CD4-positive, alpha-beta T cell (primary cell): ENCODE measurements around the gene ZNF609. TPM values are rescaled to one million over a fixed set of nuclear protein-coding genes. Genes with fewer than 3 reads are reported as not detected.

Experiments
- ATAC-seq: fragments of 200-7000 bp; cut with Tn5 transposase; one replicate; pipeline ENCODE4 v1.10.0; 2022; ENCODE audit warnings: mild to moderate bottlenecking; ENCODE audit not compliant: poor library complexity
- CTCF ChIA-PET: fragments of 350-600 bp; sonication (Branson Sonifier 250); formaldehyde crosslinking; loops from one replicate; lab custom pipeline; 2021; ENCODE audit warnings: antibody characterized with exemption, inconsistent platforms; lab: Charles Lee
- POLR2A ChIA-PET: fragments of 350-600 bp; sonication (Branson Sonifier 250); formaldehyde crosslinking; loops from one replicate; lab custom pipeline; 2021; ENCODE audit warnings: antibody characterized with exemption, inconsistent platforms; lab: Charles Lee
- DNase-seq, 14 experiments: peaks; one replicate each; pipeline ENCODE4 v3.0.0-alpha.2; 2013 to 2020; ENCODE audit warnings: mixed read lengths in 2 of 14
- H3K27ac ChIP-seq, 2 donors: one replicate each; pipeline versions ENCODE4 v1.5.1 to v1.7.0; 2013; ENCODE audit warnings: low read length in 2 of 2, low read depth in 1 of 2, mild to moderate bottlenecking in 1 of 2
- H3K27me3 ChIP-seq, 2 experiments: 1 replicate in 1 of 2; 2 replicates in 1 of 2; pipeline versions ENCODE4 v1.6.1 to v1.7.0; 2013; ENCODE audit warnings: low read length in 2 of 2, control low read depth in 1 of 2, mild to moderate bottlenecking in 1 of 2, moderate library complexity in 1 of 2; ENCODE audit not compliant: insufficient read depth in 2 of 2, control insufficient read depth in 1 of 2
- H3K36me3 ChIP-seq: one replicate; pipeline ENCODE4 v1.6.1; 2013; ENCODE audit warnings: low read length, control low read depth; ENCODE audit not compliant: insufficient read depth
- H3K4me1 ChIP-seq: one replicate; pipeline ENCODE4 v1.6.1; 2013; ENCODE audit warnings: low read length, control low read depth; ENCODE audit not compliant: insufficient read depth
- H3K4me3 ChIP-seq: one replicate; pipeline ENCODE4 v1.5.1; 2013; ENCODE audit warnings: mild to moderate bottlenecking, low read length, moderate library complexity
- H3K9me3 ChIP-seq, 2 experiments: 1 replicate in 1 of 2; 2 replicates in 1 of 2; pipeline versions ENCODE4 v1.6.1 to v1.7.0; 2013; ENCODE audit warnings: low read length in 2 of 2, mild to moderate bottlenecking in 2 of 2, control low read depth in 1 of 2, moderate library complexity in 1 of 2; ENCODE audit not compliant: control insufficient read depth in 1 of 2, insufficient read depth in 1 of 2
- H3K27ac Mint-ChIP-seq: one replicate; pipeline ENCODE4 v1.8.0; 2020; ENCODE audit warnings: mixed read lengths
- H3K27me3 Mint-ChIP-seq: one replicate; pipeline ENCODE4 v1.8.0; 2021; ENCODE audit warnings: mixed read lengths
- H3K36me3 Mint-ChIP-seq: one replicate; pipeline ENCODE4 v1.8.0; 2021; ENCODE audit warnings: low read depth, mixed read lengths
- H3K4me1 Mint-ChIP-seq: one replicate; pipeline ENCODE4 v1.8.0; 2021; ENCODE audit warnings: low read depth, mixed read lengths
- H3K4me3 Mint-ChIP-seq: one replicate; pipeline ENCODE4 v1.8.0; 2020; ENCODE audit warnings: mild to moderate bottlenecking, mixed read lengths
- H3K9me3 Mint-ChIP-seq: one replicate; pipeline ENCODE4 v1.8.0; 2020; ENCODE audit warnings: mixed read lengths
- intact Hi-C, 2 experiments: fragments of 100-400 bp; cut with DNase I in 1 of 2; cut with micrococcal nuclease in 1 of 2; formaldehyde crosslinking; loops; one replicate each; pipeline versions ENCODE4 v1.15.1 to v1.9.0; 2023 to 2025; cut with DNase I, micrococcal nuclease
- total RNA-seq, 174 experiments: library from RNA in 2 of 174; stranded (reverse) in 2 of 174; gene quantifications; one replicate each; pipeline ENCODE4 v1.2.3 and lab custom pipeline; 2021 to 2026
- TF ChIP-seq, protein P1 (sequence below): fragments of 200-600 bp; IDR thresholded peaks from one replicate; pipeline ENCODE4 v1.8.0; 2022; ENCODE audit warnings: antibody characterized with exemption, mild to moderate bottlenecking

ZNF609 gene
- total RNA-seq, 2 experiments from 2014 or later: 62.4 to 65.3 TPM

DNA sequence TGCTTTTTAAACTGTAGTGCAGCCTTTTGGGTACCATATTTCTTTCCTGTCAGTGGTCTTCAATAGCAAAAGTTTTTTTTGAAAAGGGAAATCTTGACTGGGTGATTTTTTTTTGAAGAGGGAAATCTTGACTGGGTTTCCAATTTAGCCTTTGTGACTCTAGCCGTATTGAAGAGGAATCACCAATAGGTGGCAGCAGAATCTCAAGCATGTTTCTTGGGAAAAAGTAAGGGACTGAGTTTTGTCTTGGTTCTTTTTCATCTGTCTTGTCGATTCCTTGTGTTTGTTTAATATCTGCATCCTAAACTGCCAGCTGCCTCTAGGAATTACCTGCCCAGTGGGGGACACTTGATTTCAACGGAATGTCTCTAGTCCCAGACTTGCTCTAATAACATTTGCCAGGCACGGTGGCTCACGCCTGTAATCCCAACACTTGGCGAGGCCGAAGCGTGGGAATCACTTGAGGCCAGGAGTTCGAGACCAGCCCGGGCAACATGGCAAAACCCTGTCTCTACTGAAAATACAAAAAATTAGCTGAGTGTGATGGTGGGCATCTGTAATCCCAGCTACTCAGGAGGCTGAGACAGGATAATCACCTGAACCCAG lies 225.9 kb downstream of the ZNF609 start:
- ATAC-seq (peak; percentile 48), DNase-seq (peak in 5 of 14 experiments; percentile 12 to 73 (median 53))
- peaks cover 81% of the 10 kb centered on the region for H3K36me3 ChIP-seq
- no peak overlapping the region for H3K27ac ChIP-seq
- TF ChIP-seq, protein P1, sequence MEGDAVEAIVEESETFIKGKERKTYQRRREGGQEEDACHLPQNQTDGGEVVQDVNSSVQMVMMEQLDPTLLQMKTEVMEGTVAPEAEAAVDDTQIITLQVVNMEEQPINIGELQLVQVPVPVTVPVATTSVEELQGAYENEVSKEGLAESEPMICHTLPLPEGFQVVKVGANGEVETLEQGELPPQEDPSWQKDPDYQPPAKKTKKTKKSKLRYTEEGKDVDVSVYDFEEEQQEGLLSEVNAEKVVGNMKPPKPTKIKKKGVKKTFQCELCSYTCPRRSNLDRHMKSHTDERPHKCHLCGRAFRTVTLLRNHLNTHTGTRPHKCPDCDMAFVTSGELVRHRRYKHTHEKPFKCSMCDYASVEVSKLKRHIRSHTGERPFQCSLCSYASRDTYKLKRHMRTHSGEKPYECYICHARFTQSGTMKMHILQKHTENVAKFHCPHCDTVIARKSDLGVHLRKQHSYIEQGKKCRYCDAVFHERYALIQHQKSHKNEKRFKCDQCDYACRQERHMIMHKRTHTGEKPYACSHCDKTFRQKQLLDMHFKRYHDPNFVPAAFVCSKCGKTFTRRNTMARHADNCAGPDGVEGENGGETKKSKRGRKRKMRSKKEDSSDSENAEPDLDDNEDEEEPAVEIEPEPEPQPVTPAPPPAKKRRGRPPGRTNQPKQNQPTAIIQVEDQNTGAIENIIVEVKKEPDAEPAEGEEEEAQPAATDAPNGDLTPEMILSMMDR: peak; percentile 79
- CTCF ChIA-PET: interaction anchor here (0.9 to 4.0 kb wide), 7 partner anchors 10 to 219 kb away, joined by 3 to 42 read pairs (median 3); no protein-coding TSS in a partner anchor
- peaks cover 95% of the 10 kb centered on the region for H3K36me3 Mint-ChIP-seq
- H3K4me3 ChIP-seq: no peak overlapping the region
- H3K4me3 Mint-ChIP-seq: no peak overlapping the region
- no peaks in the 10 kb centered on the region for H3K9me3 ChIP-seq
- POLR2A ChIA-PET: interaction anchor here (1.6 kb wide), 1 partner anchor 42 kb away, joined by 3 read pairs; no protein-coding TSS in a partner anchor
- no peaks in the 10 kb centered on the region for H3K27me3 Mint-ChIP-seq
- no peaks in the 10 kb centered on the region for H3K4me1 ChIP-seq
- intact Hi-C loops: loop anchor here (1.0 to 5.0 kb wide), 2 partner anchors 42 to 221 kb away; no protein-coding TSS in a partner anchor
- no peak overlapping the region for H3K27ac Mint-ChIP-seq
- no peaks in the 10 kb centered on the region for H3K27me3 ChIP-seq
- H3K4me1 Mint-ChIP-seq: peaks cover 6% of the 10 kb centered on the region
- no peaks in the 10 kb centered on the region for H3K9me3 Mint-ChIP-seq

DNA sequence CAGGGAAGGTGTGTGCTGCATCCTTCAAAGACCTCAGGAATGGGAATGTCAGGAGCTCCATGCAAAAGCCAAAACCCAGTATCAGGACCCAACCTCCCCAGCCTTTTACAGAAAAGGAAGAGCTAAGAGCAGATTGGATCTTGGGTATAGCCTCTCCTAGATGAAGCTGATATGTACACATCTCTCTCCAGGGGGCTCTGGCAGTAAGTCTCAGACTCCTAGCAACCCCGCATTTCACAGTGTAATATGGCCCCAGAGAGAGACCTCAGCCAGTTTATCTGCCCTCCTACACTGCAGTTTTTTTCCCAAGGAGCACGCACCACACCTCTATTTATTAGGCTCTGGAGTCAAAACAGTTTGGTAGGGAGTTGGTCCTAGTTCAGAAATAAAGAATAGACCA lies 226.8 kb downstream of the ZNF609 start:
- Histone ChIP-seq H3K36me3 (peaks cover 73% of the 10 kb centered on the region), H3K9me3 (no peaks in the 10 kb centered on the region), H3K27me3 (no peaks in the 10 kb centered on the region), H3K4me1 (no peaks in the 10 kb centered on the region), H3K27ac (no peak overlapping the region), H3K4me3 (no peak overlapping the region)
- intact Hi-C loops: loop anchor here (5.0 kb wide), 1 partner anchor 220 kb away; no protein-coding TSS in a partner anchor
- Mint-ChIP-seq H3K27me3 (no peaks in the 10 kb centered on the region), H3K9me3 (no peaks in the 10 kb centered on the region), H3K4me3 (no peak overlapping the region), H3K27ac (peak overlapping the region; percentile 42), H3K36me3 (peaks cover 94% of the 10 kb centered on the region), H3K4me1 (peaks cover 8% of the 10 kb centered on the region)
- ATAC-seq (no peak), DNase-seq (no peak)
- CTCF ChIA-PET: interaction anchor here (0.6 to 4.0 kb wide), 5 partner anchors 11 to 218 kb away, joined by 3 to 42 read pairs (median 3); no protein-coding TSS in a partner anchor
- POLR2A ChIA-PET: interaction anchor here (1.6 kb wide), 1 partner anchor 41 kb away, joined by 3 read pairs; no protein-coding TSS in a partner anchor
- TF ChIP-seq, protein P1: no peak

DNA sequence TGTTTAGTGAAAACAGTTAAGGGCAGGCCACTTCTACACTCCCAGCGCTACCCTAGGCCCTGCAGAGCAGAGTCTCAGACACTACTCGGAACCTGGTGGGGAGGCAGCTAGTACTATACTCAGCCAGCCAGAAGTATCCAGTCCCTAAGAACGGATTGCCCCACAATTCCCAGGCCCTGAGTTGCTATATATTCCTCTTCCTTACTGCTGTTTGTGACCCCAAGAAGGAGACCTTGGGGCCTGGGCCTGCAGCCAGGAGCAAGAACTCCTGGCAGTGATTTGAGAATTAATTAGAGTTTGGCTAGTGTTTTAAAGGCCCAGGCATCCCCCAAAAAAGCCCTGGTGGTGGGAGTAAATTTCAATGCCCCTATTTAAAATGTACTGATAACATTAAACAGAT lies 227.3 kb downstream of the ZNF609 start:
- no peak overlapping the region for H3K27ac Mint-ChIP-seq
- H3K36me3 ChIP-seq: peaks cover 70% of the 10 kb centered on the region
- POLR2A ChIA-PET: interaction anchor here (1.6 kb wide), 1 partner anchor 40 kb away, joined by 3 read pairs; no protein-coding TSS in a partner anchor
- TF ChIP-seq, protein P1: no peak
- H3K4me1 Mint-ChIP-seq: peaks cover 9% of the 10 kb centered on the region
- H3K9me3 ChIP-seq: no peaks in the 10 kb centered on the region
- ATAC-seq (no peak), DNase-seq (no peak)
- no peaks in the 10 kb centered on the region for H3K27me3 Mint-ChIP-seq
- H3K4me3 ChIP-seq: no peak overlapping the region
- no peaks in the 10 kb centered on the region for H3K9me3 Mint-ChIP-seq
- intact Hi-C loops: loop anchor here (5.0 kb wide), 1 partner anchor 220 kb away; no protein-coding TSS in a partner anchor
- no peaks in the 10 kb centered on the region for H3K27me3 ChIP-seq
- no peak overlapping the region for H3K27ac ChIP-seq
- CTCF ChIA-PET: interaction anchor here (1.5 to 4.0 kb wide), 2 partner anchors 40 to 43 kb away, joined by 7 to 42 read pairs; no protein-coding TSS in a partner anchor
- peaks cover 1% of the 10 kb centered on the region for H3K4me1 ChIP-seq
- no peak overlapping the region for H3K4me3 Mint-ChIP-seq
- peaks cover 90% of the 10 kb centered on the region for H3K36me3 Mint-ChIP-seq
